Measurements from ENCODE around the gene NEK2. TPM values are rescaled to one million over a fixed set of nuclear protein-coding genes. Genes with fewer than 3 reads are reported as not detected.

The NEK2 gene
- total RNA-seq, 1 donor from 2014 or later, result 0.77 TPM

GRCh38 chr1:211614615-211615014 lies 60.8 kb downstream of the NEK2 start:
- no peak for ATAC-seq
- Histone ChIP-seq H3K9me3 (no peaks in the 10 kb centered on the region), H3K4me3 (no peak overlapping the region), H3K36me3 (no peaks in the 10 kb centered on the region), H3K27ac (no peak overlapping the region), H3K27me3 (ENCODE audit: low read depth) (no peaks in the 10 kb centered on the region), H3K4me1 (peaks cover 21% of the 10 kb centered on the region)
- no peak for DNase-seq
- TF ChIP-seq CTCF (IDR thresholded peaks at IDR 0.05), result no peak
- intact Hi-C loops (cut with DNase I), result no loop called here

DNA sequence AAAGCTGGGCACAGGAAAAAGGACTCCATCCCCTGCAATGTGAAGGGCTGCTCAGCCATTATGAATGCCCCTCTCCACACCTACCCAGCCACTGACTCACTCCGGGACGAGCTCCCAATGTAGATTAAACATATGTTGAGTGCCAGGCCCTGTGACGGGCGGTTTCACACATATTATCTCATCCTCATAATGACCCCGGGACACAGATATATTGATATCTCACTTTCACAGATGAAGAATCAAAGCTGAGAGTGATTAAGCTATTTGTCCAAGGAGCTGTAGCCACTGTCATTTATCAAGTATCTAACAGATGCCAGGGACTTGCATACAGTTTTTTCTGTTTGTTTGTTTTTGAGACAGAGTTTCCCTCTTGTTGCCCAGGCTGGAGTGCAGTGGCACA lies 61.5 kb downstream of the NEK2 start:
- Histone ChIP-seq H3K4me1 (peaks cover 21% of the 10 kb centered on the region), H3K4me3 (no peak overlapping the region), H3K36me3 (no peaks in the 10 kb centered on the region), H3K9me3 (no peaks in the 10 kb centered on the region), H3K27me3 (ENCODE audit: low read depth) (no peaks in the 10 kb centered on the region), H3K27ac (no peak overlapping the region)
- ATAC-seq, result no peak
- intact Hi-C loops (cut with DNase I), result no loop called here
- TF ChIP-seq CTCF (IDR thresholded peaks at IDR 0.05), result no peak
- no peak for DNase-seq

- peaks cover 21% of the 10 kb centered on the region for H3K4me1 ChIP-seq
- DNase-seq, result peak; percentile 84
- H3K9me3 ChIP-seq, result no peaks in the 10 kb centered on the region
- H3K4me3 ChIP-seq, result no peak overlapping the region
- ATAC-seq, result peak; percentile 79 to 86
- intact Hi-C loops (cut with DNase I), result no loop called here
- H3K27me3 ChIP-seq (ENCODE audit: low read depth), result no peaks in the 10 kb centered on the region
- no peak for TF ChIP-seq CTCF (IDR thresholded peaks at IDR 0.05)
- H3K36me3 ChIP-seq, result no peaks in the 10 kb centered on the region
- peak overlapping the region; percentile 41 for H3K27ac ChIP-seq
These were observed 62.1 kb downstream of the NEK2 start for GRCh38 chr1:211613108-211613947.

DNA sequence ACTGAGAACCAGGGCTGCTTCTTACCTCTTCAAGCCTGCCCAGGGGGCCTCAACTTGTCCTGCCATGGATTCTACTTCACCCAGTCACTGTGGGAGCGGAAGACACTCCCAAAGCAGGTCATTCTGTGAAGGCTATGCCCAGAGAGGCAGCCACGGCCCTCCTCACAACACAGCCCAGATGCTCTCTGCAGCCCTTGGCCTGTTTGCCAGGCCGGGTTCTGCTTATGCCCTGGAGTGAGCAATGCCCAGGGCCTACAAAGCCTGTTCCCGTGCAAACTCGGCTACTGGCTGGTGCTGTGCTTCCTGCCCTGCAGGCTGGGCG lies 62.7 kb downstream of the NEK2 start:
- H3K27ac ChIP-seq, result peak overlapping the region; percentile 41
- no peak for TF ChIP-seq CTCF (IDR thresholded peaks at IDR 0.05)
- peak in 1 of 2 donors; percentile 3 for ATAC-seq
- no peaks in the 10 kb centered on the region for H3K36me3 ChIP-seq
- no peaks in the 10 kb centered on the region for H3K27me3 ChIP-seq (ENCODE audit: low read depth)
- H3K4me3 ChIP-seq, result no peak overlapping the region
- no peak for DNase-seq
- intact Hi-C loops (cut with DNase I), result no loop called here
- H3K9me3 ChIP-seq, result no peaks in the 10 kb centered on the region
- peaks cover 21% of the 10 kb centered on the region for H3K4me1 ChIP-seq

Other genes starting within 250 kb of the NEK2 start
- 0.12 TPM for gene RD3, start 183.5 kb downstream of the NEK2 start, total RNA-seq
- gene SLC30A1, start 96.5 kb downstream of the NEK2 start, total RNA-seq, result 14.8 TPM
- 34.9 TPM for gene LPGAT1, start 155.1 kb upstream of the NEK2 start, total RNA-seq